GM23248 (cell line): ENCODE measurements around the gene WDR59. TPM values are rescaled to one million over a fixed set of nuclear protein-coding genes. Genes with fewer than 3 reads are reported as not detected.

Source experiments
- DNase-seq: peaks from one replicate; pipeline ENCODE4 v3.0.0-alpha.2; 2015
- H2AFZ ChIP-seq: fragments of 200-600 bp; sonication (generic); 2 replicates; pipeline ENCODE4 v1.6.1; 2016; ENCODE audit warnings: antibody characterized with exemption
- H3F3A ChIP-seq: fragments of 200-600 bp; sonication (generic); 2 replicates; pipeline ENCODE4 v1.6.1; 2016; ENCODE audit warnings: mild to moderate bottlenecking, antibody characterized with exemption, mixed run types; ENCODE audit not compliant: insufficient read depth
- H3K27ac ChIP-seq: fragments of 200-600 bp; sonication (generic); 2 replicates; pipeline ENCODE4 v1.5.1; 2016; ENCODE audit warnings: mild to moderate bottlenecking
- H3K27me3 ChIP-seq: fragments of 200-600 bp; sonication (generic); replicated peaks from 2 replicates; pipeline ENCODE4 v1.6.1; 2016; ENCODE audit warnings: mild to moderate bottlenecking; ENCODE audit not compliant: insufficient read depth
- H3K36me3 ChIP-seq: fragments of 200-600 bp; sonication (generic); 2 replicates; pipeline ENCODE4 v1.6.1; 2016; ENCODE audit warnings: low read depth, mild to moderate bottlenecking
- H3K4me1 ChIP-seq: fragments of 200-600 bp; sonication (generic); 2 replicates; pipeline ENCODE4 v1.6.1; 2016; ENCODE audit warnings: mild to moderate bottlenecking; ENCODE audit not compliant: insufficient read depth
- H3K4me2 ChIP-seq: fragments of 200-600 bp; sonication (generic); one replicate; pipeline ENCODE4 v1.6.1; 2016; ENCODE audit warnings: mild to moderate bottlenecking; ENCODE audit not compliant: unreplicated experiment
- H3K4me3 ChIP-seq: fragments of 200-600 bp; sonication (generic); 2 replicates; pipeline ENCODE4 v1.5.1; 2016; ENCODE audit warnings: mild to moderate bottlenecking
- H3K79me2 ChIP-seq: fragments of 200-600 bp; sonication (generic); 2 replicates; pipeline ENCODE4 v1.6.1; 2016; ENCODE audit warnings: mild to moderate bottlenecking; ENCODE audit not compliant: insufficient read depth
- H3K9ac ChIP-seq: fragments of 200-600 bp; sonication (generic); 2 replicates; pipeline ENCODE4 v1.6.1; 2016; ENCODE audit warnings: mild to moderate bottlenecking
- H3K9me2 ChIP-seq: fragments of 200-600 bp; sonication (generic); 2 replicates; pipeline ENCODE4 v1.6.1; 2016; ENCODE audit warnings: mixed run types, mild to moderate bottlenecking, moderate library complexity; ENCODE audit not compliant: insufficient read depth
- H3K9me3 ChIP-seq: fragments of 200-600 bp; sonication (generic); one replicate; pipeline ENCODE4 v1.6.1; 2017; ENCODE audit warnings: low read depth
- H4K20me1 ChIP-seq: fragments of 200-600 bp; sonication (generic); 2 replicates; pipeline ENCODE4 v1.6.0; 2016; ENCODE audit not compliant: insufficient read depth
- EZH2 ChIP-seq: fragments of 200-600 bp; sonication (generic); IDR thresholded peaks from 2 replicates; pipeline ENCODE4 v1.6.1; 2018; ENCODE audit warnings: antibody characterized with exemption, mild to moderate bottlenecking; ENCODE audit not compliant: insufficient read depth, poor library complexity, severe bottlenecking
- EZH2phosphoT487 ChIP-seq: fragments of 200-600 bp; sonication (generic); IDR thresholded peaks from 2 replicates; pipeline ENCODE4 v1.6.1; 2018; ENCODE audit warnings: antibody characterized with exemption, moderate library complexity, mild to moderate bottlenecking, low read depth; ENCODE audit not compliant: insufficient read depth
- WGBS, 2 experiments: methylation state at CpG; one replicate each; pipeline ENCODE4 v1.1.6; 2015 to 2017; ENCODE audit warnings: low lambda C conversion rate in 2 of 2, low coverage in 1 of 2; ENCODE audit errors: missing lambda C conversion rate in 2 of 2; 5-methylcytosine and 5-hydroxymethylcytosine counted together
- in situ Hi-C: fragments of 300-500 bp; cut with MboI; formaldehyde crosslinking; loops from 2 replicates; pipeline ENCODE4 v1.15.0; 2020
- polyA plus RNA-seq: library from polyadenylated mRNA; unstranded; fragments of >200 nt; fragmentation: Nextera tagmentation; extraction: Ambion mirVana; gene quantifications from 2 replicates; pipeline ENCODE4 v1.2.1, GENCODE V29; 2016
- total RNA-seq: library from RNA; depleted of rRNA; stranded (reverse); fragments of >200 nt; shearing (Covaris generic); gene quantifications from 2 replicates; pipeline ENCODE4 v1.2.3, GENCODE V29; 2014; rRNA removed

WDR59 gene
- total and polyA plus RNA-seq, 2 experiments from 2014 or later, result 8.3 to 15.2 TPM

DNA sequence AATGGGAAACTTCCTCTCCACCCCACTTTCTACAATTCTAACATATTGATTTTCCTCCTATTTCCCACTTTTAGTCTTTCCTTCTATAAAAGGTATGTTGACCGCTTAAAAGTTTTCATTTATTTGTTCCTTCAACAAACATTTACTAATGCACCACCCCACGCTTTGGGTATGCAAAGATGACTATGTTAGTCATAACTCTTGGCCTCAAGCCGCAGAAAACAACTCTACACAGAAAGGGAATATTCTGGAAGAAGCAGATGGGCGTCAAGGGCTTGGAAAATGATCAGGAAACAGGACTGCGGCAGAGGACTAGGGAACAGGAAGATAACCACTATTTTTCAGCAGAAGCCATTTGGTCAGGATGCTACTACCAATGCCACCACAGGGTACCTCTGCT lies 153.5 kb downstream of the WDR59 start:
- H3K27me3 ChIP-seq, result peaks cover 6% of the 10 kb centered on the region; the same call in 1 of the 2 replicates
- no peaks in the 10 kb centered on the region for H3K4me1 ChIP-seq
- no peaks in the 10 kb centered on the region for H3K9me2 ChIP-seq
- no peaks in the 10 kb centered on the region for H4K20me1 ChIP-seq
- TF ChIP-seq EZH2 (no peak), EZH2phosphoT487 (no peak)
- H3K4me3 ChIP-seq, result no peak overlapping the region
- H3K27ac ChIP-seq, result no peak overlapping the region
- no peaks in the 10 kb centered on the region for H3F3A ChIP-seq
- H3K4me2 ChIP-seq, result no peak overlapping the region
- H2AFZ ChIP-seq, result no peak overlapping the region
- in situ Hi-C loops, result no loop called here
- H3K79me2 ChIP-seq, result no peaks in the 10 kb centered on the region
- peak; percentile 4 for DNase-seq
- 53 to 60% methylated on average over 5 of the region's 5 CpGs for WGBS, 2 experiments
- H3K36me3 ChIP-seq, result no peaks in the 10 kb centered on the region
- no peak overlapping the region for H3K9ac ChIP-seq
- H3K9me3 ChIP-seq, result no peaks in the 10 kb centered on the region

DNA sequence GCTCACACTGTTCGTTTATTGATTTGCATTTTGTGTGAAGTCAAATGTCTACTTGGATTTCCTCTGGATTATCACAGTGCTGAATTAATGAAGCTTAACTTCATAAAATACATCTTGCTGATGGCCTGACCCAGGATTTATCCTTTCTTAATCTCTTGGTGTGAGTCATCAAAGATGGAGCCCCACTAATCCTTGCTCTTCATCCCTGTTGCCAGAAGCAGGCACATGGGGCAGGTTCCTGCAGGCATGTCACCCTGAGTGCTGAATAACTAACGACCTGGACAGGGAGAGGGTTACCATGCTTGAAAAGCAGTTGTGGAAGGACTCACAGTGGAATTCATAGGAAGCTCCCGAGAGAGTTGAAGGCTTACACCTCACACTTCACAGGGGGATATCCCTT lies 154.3 kb downstream of the WDR59 start:
- no peak for TF ChIP-seq EZH2phosphoT487
- no peaks in the 10 kb centered on the region for H3K36me3 ChIP-seq
- H3K79me2 ChIP-seq, result no peaks in the 10 kb centered on the region
- H3K27ac ChIP-seq, result no peak overlapping the region
- no peak overlapping the region for H3K4me3 ChIP-seq
- no peaks in the 10 kb centered on the region for H3K9me3 ChIP-seq
- H3K4me1 ChIP-seq, result no peaks in the 10 kb centered on the region
- DNase-seq, result no peak
- in situ Hi-C loops, result no loop called here
- peaks cover 13% of the 10 kb centered on the region; the same call in 1 of the 2 replicates for H3K27me3 ChIP-seq
- WGBS, 2 experiments, result 49 to 51% methylated on average over 3 of the region's 3 CpGs
- H3K4me2 ChIP-seq, result no peak overlapping the region
- H3K9me2 ChIP-seq, result no peaks in the 10 kb centered on the region
- H4K20me1 ChIP-seq, result no peaks in the 10 kb centered on the region
- no peak overlapping the region for H3K9ac ChIP-seq
- H2AFZ ChIP-seq, result no peak overlapping the region
- H3F3A ChIP-seq, result no peaks in the 10 kb centered on the region

- H3K27ac ChIP-seq, result no peak overlapping the region
- H3K4me3 ChIP-seq, result no peak overlapping the region
- H3K9ac ChIP-seq, result no peak overlapping the region
- H3K36me3 ChIP-seq, result no peaks in the 10 kb centered on the region
- no peaks in the 10 kb centered on the region for H3F3A ChIP-seq
- no peaks in the 10 kb centered on the region for H3K4me1 ChIP-seq
- no peaks in the 10 kb centered on the region for H4K20me1 ChIP-seq
- H3K4me2 ChIP-seq, result no peak overlapping the region
- no peak overlapping the region for H2AFZ ChIP-seq
- in situ Hi-C loops, result no loop called here
- TF ChIP-seq EZH2, result no peak
- TF ChIP-seq EZH2phosphoT487, result no peak
- H3K27me3 ChIP-seq, result peaks cover 20% of the 10 kb centered on the region; the same call in 1 of the 2 replicates
- no peaks in the 10 kb centered on the region for H3K9me2 ChIP-seq
- no peak for DNase-seq
- no peaks in the 10 kb centered on the region for H3K79me2 ChIP-seq
- no peaks in the 10 kb centered on the region for H3K9me3 ChIP-seq
- 71 to 73% methylated on average over 5 of the region's 5 CpGs for WGBS, 2 experiments
Observed at GRCh38 chr16:74829637-74830036, 155.3 kb downstream of the WDR59 start.

GRCh38 chr16:74825941-74826340 lies 159.0 kb downstream of the WDR59 start:
- Histone ChIP-seq H3K27ac (no peak overlapping the region), H3K79me2 (no peaks in the 10 kb centered on the region), H3K4me1 (no peaks in the 10 kb centered on the region), H3K9me3 (no peaks in the 10 kb centered on the region), H3K36me3 (no peaks in the 10 kb centered on the region), H3K27me3 (peaks cover 30% of the 10 kb centered on the region), H3K4me3 (no peak overlapping the region), H3K9ac (no peak overlapping the region), H3K9me2 (no peaks in the 10 kb centered on the region), H3K4me2 (no peak overlapping the region), H4K20me1 (no peaks in the 10 kb centered on the region), H2AFZ (no peak overlapping the region), H3F3A (no peaks in the 10 kb centered on the region)
- TF ChIP-seq EZH2 (no peak), EZH2phosphoT487 (no peak)
- DNase-seq, result no peak
- 40 to 48% methylated on average over 5 of the region's 5 CpGs for WGBS, 2 experiments
- in situ Hi-C loops, result no loop called here

- TF ChIP-seq EZH2phosphoT487 (no peak), EZH2 (no peak)
- H3K36me3 ChIP-seq, result no peaks in the 10 kb centered on the region
- H3K4me1 ChIP-seq, result no peaks in the 10 kb centered on the region
- no peaks in the 10 kb centered on the region for H3F3A ChIP-seq
- in situ Hi-C loops, result no loop called here
- 39 to 44% methylated on average over 3 of the region's 3 CpGs for WGBS, 2 experiments
- H3K9me3 ChIP-seq, result no peaks in the 10 kb centered on the region
- H3K79me2 ChIP-seq, result no peaks in the 10 kb centered on the region
- H2AFZ ChIP-seq, result no peak overlapping the region
- no peak for DNase-seq
- H3K4me3 ChIP-seq, result no peak overlapping the region
- no peak overlapping the region for H3K27ac ChIP-seq
- peaks cover 39% of the 10 kb centered on the region for H3K27me3 ChIP-seq
- no peak overlapping the region for H3K9ac ChIP-seq
- H4K20me1 ChIP-seq, result no peaks in the 10 kb centered on the region
- no peaks in the 10 kb centered on the region for H3K9me2 ChIP-seq
- H3K4me2 ChIP-seq, result no peak overlapping the region
Observed at GRCh38 chr16:74825016-74825415, 159.9 kb downstream of the WDR59 start.

Other genes with a start within 250 kb of the WDR59 start
- not detected in 2 replicates for gene FA2H, start 210.3 kb downstream of the WDR59 start, total RNA-seq
- gene FA2H, start 210.3 kb downstream of the WDR59 start, polyA plus RNA-seq, result not detected in 2 replicates
- gene ZNRF1, start 13.9 kb upstream of the WDR59 start, total RNA-seq, result 10.4 and 17.2 TPM in 2 replicates
- 7.1 and 7.6 TPM in 2 replicates for gene ZNRF1, start 13.9 kb upstream of the WDR59 start, polyA plus RNA-seq
- 0.38 and 0.65 TPM in 2 replicates for gene LDHD, start 131.7 kb upstream of the WDR59 start, total RNA-seq
- 0.81 and 1.1 TPM in 2 replicates for gene LDHD, start 131.7 kb upstream of the WDR59 start, polyA plus RNA-seq
- 4.4 and 7.8 TPM in 2 replicates for gene ZFP1, start 163.4 kb upstream of the WDR59 start, total RNA-seq
- gene ZFP1, start 163.4 kb upstream of the WDR59 start, polyA plus RNA-seq, result 5.2 and 6.8 TPM in 2 replicates
- not detected in 2 replicates for gene CTRB2, start 222.0 kb upstream of the WDR59 start, total RNA-seq
- gene CTRB2, start 222.0 kb upstream of the WDR59 start, polyA plus RNA-seq, result not detected in 2 replicates
- gene CTRB1, start 233.9 kb upstream of the WDR59 start, total RNA-seq, result not detected in 2 replicates
- not detected in 2 replicates for gene CTRB1, start 233.9 kb upstream of the WDR59 start, polyA plus RNA-seq